Measurements from ENCODE around the gene ASIC2. TPM values are rescaled to one million over a fixed set of nuclear protein-coding genes. Genes with fewer than 3 reads are reported as not detected.

The ASIC2 gene
- total and polyA plus RNA-seq, 5 donors, result not detected

GRCh38 chr17:33151565-33151964, 141.5 kb downstream of the ASIC2 start:
- no peaks in the 10 kb centered on the region for H3K4me1 ChIP-seq (ENCODE audit: control insufficient read depth, insufficient read depth, low read length)
- no peak overlapping the region for H3K4me3 ChIP-seq (ENCODE audit: low read length)
- no peak for ATAC-seq
- intact Hi-C loops (cut with DNase I), result no loop called here
- 85% methylated on average over 5 of the region's 5 CpGs for WGBS
- no peak overlapping the region for H3K27ac ChIP-seq (ENCODE audit: low read length)
- H3K9me3 ChIP-seq (ENCODE audit: control insufficient read depth, low read length), result no peaks in the 10 kb centered on the region
- peaks cover 2% of the 10 kb centered on the region for H3K27me3 ChIP-seq (ENCODE audit: control insufficient read depth, insufficient read depth)
- DNase-seq, result no peak

GRCh38 chr17:33145941-33146340, 147.2 kb downstream of the ASIC2 start:
- Histone ChIP-seq H3K4me3 (ENCODE audit: low read length) (no peak overlapping the region), H3K27me3 (ENCODE audit: control insufficient read depth, insufficient read depth) (no peaks in the 10 kb centered on the region), H3K27ac (ENCODE audit: low read length) (no peak overlapping the region), H3K4me1 (ENCODE audit: control insufficient read depth, insufficient read depth, low read length) (no peaks in the 10 kb centered on the region), H3K9me3 (ENCODE audit: control insufficient read depth, low read length) (no peaks in the 10 kb centered on the region)
- intact Hi-C loops (cut with DNase I), result no loop called here
- no peak for ATAC-seq
- DNase-seq, result no peak
- WGBS, result 70% methylated on average over 4 of the region's 4 CpGs

- DNase-seq (no peak), ATAC-seq (no peak)
- no peaks in the 10 kb centered on the region for H3K4me1 ChIP-seq (ENCODE audit: control insufficient read depth, insufficient read depth, low read length)
- WGBS, result 71% methylated on average over 2 of the region's 2 CpGs
- H3K9me3 ChIP-seq (ENCODE audit: control insufficient read depth, low read length), result no peaks in the 10 kb centered on the region
- no peak overlapping the region for H3K4me3 ChIP-seq (ENCODE audit: low read length)
- no peak overlapping the region for H3K27ac ChIP-seq (ENCODE audit: low read length)
- no peaks in the 10 kb centered on the region for H3K27me3 ChIP-seq (ENCODE audit: control insufficient read depth, insufficient read depth)
- intact Hi-C loops (cut with DNase I), result no loop called here
Observed at GRCh38 chr17:33144837-33145236, 148.3 kb downstream of the ASIC2 start.

- no peak overlapping the region for H3K27ac ChIP-seq (ENCODE audit: low read length)
- intact Hi-C loops (cut with DNase I), result no loop called here
- H3K4me3 ChIP-seq (ENCODE audit: low read length), result no peak overlapping the region
- ATAC-seq, result no peak
- no peaks in the 10 kb centered on the region for H3K9me3 ChIP-seq (ENCODE audit: control insufficient read depth, low read length)
- no peaks in the 10 kb centered on the region for H3K4me1 ChIP-seq (ENCODE audit: control insufficient read depth, insufficient read depth, low read length)
- peaks cover 3% of the 10 kb centered on the region for H3K27me3 ChIP-seq (ENCODE audit: control insufficient read depth, insufficient read depth)
- 52% methylated on average over 3 of the region's 3 CpGs for WGBS
- DNase-seq, result no peak
Observed at GRCh38 chr17:33142705-33143299, 150.3 kb downstream of the ASIC2 start.

- no peak for DNase-seq
- Histone ChIP-seq H3K9me3 (ENCODE audit: control insufficient read depth, low read length) (no peaks in the 10 kb centered on the region), H3K27ac (ENCODE audit: low read length) (no peak overlapping the region), H3K4me1 (ENCODE audit: control insufficient read depth, insufficient read depth, low read length) (no peaks in the 10 kb centered on the region), H3K4me3 (ENCODE audit: low read length) (no peak overlapping the region), H3K27me3 (ENCODE audit: control insufficient read depth, insufficient read depth) (peaks cover 7% of the 10 kb centered on the region)
- intact Hi-C loops (cut with DNase I), result no loop called here
- WGBS, result 25% methylated on average over 4 of the region's 4 CpGs
- no peak for ATAC-seq
Observed at GRCh38 chr17:33140413-33141099, 152.5 kb downstream of the ASIC2 start.

- DNase-seq (no peak), ATAC-seq (no peak)
- intact Hi-C loops (cut with DNase I), result no loop called here
- Histone ChIP-seq H3K4me1 (ENCODE audit: control insufficient read depth, insufficient read depth, low read length) (no peaks in the 10 kb centered on the region), H3K9me3 (ENCODE audit: control insufficient read depth, low read length) (no peaks in the 10 kb centered on the region), H3K27me3 (ENCODE audit: control insufficient read depth, insufficient read depth) (peaks cover 7% of the 10 kb centered on the region), H3K27ac (ENCODE audit: low read length) (no peak overlapping the region), H3K4me3 (ENCODE audit: low read length) (no peak overlapping the region)
- WGBS, result 61% methylated on average over 3 of the region's 3 CpGs
Observed at GRCh38 chr17:33138627-33139026, 154.5 kb downstream of the ASIC2 start.

GRCh38 chr17:33137426-33137825, 155.7 kb downstream of the ASIC2 start:
- H3K27me3 ChIP-seq (ENCODE audit: control insufficient read depth, insufficient read depth), result peaks cover 7% of the 10 kb centered on the region
- DNase-seq, result no peak
- no peak for ATAC-seq
- no peak overlapping the region for H3K4me3 ChIP-seq (ENCODE audit: low read length)
- H3K9me3 ChIP-seq (ENCODE audit: control insufficient read depth, low read length), result no peaks in the 10 kb centered on the region
- H3K27ac ChIP-seq (ENCODE audit: low read length), result no peak overlapping the region
- no peaks in the 10 kb centered on the region for H3K4me1 ChIP-seq (ENCODE audit: control insufficient read depth, insufficient read depth, low read length)
- intact Hi-C loops (cut with DNase I), result no loop called here

- no peak overlapping the region for H3K27ac ChIP-seq (ENCODE audit: low read length)
- H3K4me1 ChIP-seq (ENCODE audit: control insufficient read depth, insufficient read depth, low read length), result no peaks in the 10 kb centered on the region
- DNase-seq, result no peak
- no peak for ATAC-seq
- H3K4me3 ChIP-seq (ENCODE audit: low read length), result no peak overlapping the region
- no peaks in the 10 kb centered on the region for H3K9me3 ChIP-seq (ENCODE audit: control insufficient read depth, low read length)
- 64% methylated on average over 4 of the region's 4 CpGs for WGBS
- H3K27me3 ChIP-seq (ENCODE audit: control insufficient read depth, insufficient read depth), result peaks cover 7% of the 10 kb centered on the region
- intact Hi-C loops (cut with DNase I), result no loop called here
Observed at GRCh38 chr17:33135691-33136090, 157.4 kb downstream of the ASIC2 start.

- Histone ChIP-seq H3K27me3 (ENCODE audit: control insufficient read depth, insufficient read depth) (peaks cover 4% of the 10 kb centered on the region), H3K4me1 (ENCODE audit: control insufficient read depth, insufficient read depth, low read length) (no peaks in the 10 kb centered on the region), H3K4me3 (ENCODE audit: low read length) (no peak overlapping the region), H3K9me3 (ENCODE audit: control insufficient read depth, low read length) (no peaks in the 10 kb centered on the region), H3K27ac (ENCODE audit: low read length) (no peak overlapping the region)
- no peak for ATAC-seq
- WGBS, result 91% methylated on average over 7 of the region's 7 CpGs
- DNase-seq, result no peak
- intact Hi-C loops (cut with DNase I), result no loop called here
Observed at GRCh38 chr17:33131620-33132019, 161.5 kb downstream of the ASIC2 start.

GRCh38 chr17:33127706-33128105, 165.4 kb downstream of the ASIC2 start:
- Histone ChIP-seq H3K4me1 (ENCODE audit: control insufficient read depth, insufficient read depth, low read length) (no peaks in the 10 kb centered on the region), H3K27ac (ENCODE audit: low read length) (no peak overlapping the region), H3K4me3 (ENCODE audit: low read length) (no peak overlapping the region), H3K27me3 (ENCODE audit: control insufficient read depth, insufficient read depth) (no peaks in the 10 kb centered on the region), H3K9me3 (ENCODE audit: control insufficient read depth, low read length) (no peaks in the 10 kb centered on the region)
- ATAC-seq (no peak), DNase-seq (no peak)
- 37% methylated on average over 2 of the region's 2 CpGs for WGBS
- intact Hi-C loops (cut with DNase I), result no loop called here

GRCh38 chr17:33126086-33126485, 167.0 kb downstream of the ASIC2 start:
- ATAC-seq (no peak), DNase-seq (no peak)
- 76% methylated on average over 4 of the region's 4 CpGs for WGBS
- intact Hi-C loops (cut with DNase I), result no loop called here
- Histone ChIP-seq H3K9me3 (ENCODE audit: control insufficient read depth, low read length) (no peaks in the 10 kb centered on the region), H3K27me3 (ENCODE audit: control insufficient read depth, insufficient read depth) (no peaks in the 10 kb centered on the region), H3K4me1 (ENCODE audit: control insufficient read depth, insufficient read depth, low read length) (no peaks in the 10 kb centered on the region), H3K4me3 (ENCODE audit: low read length) (no peak overlapping the region), H3K27ac (ENCODE audit: low read length) (no peak overlapping the region)

- Histone ChIP-seq H3K27me3 (ENCODE audit: control insufficient read depth, insufficient read depth) (no peaks in the 10 kb centered on the region), H3K4me1 (ENCODE audit: control insufficient read depth, insufficient read depth, low read length) (no peaks in the 10 kb centered on the region), H3K4me3 (ENCODE audit: low read length) (no peak overlapping the region), H3K9me3 (ENCODE audit: control insufficient read depth, low read length) (no peaks in the 10 kb centered on the region), H3K27ac (ENCODE audit: low read length) (no peak overlapping the region)
- DNase-seq (no peak), ATAC-seq (no peak)
- WGBS, result 72% methylated on average over 3 of the region's 3 CpGs
- intact Hi-C loops (cut with DNase I), result no loop called here
Observed at GRCh38 chr17:33125552-33125950, 167.5 kb downstream of the ASIC2 start.

Data from right cardiac atrium (tissue), 5 donors.